K562 (cell line): ENCODE results near the gene PRKX.

Experiments used
- ZNF830 ChIP-seq: fragments of 250-450 bp; sonication (Bioruptor Pico); IDR thresholded peaks from 2 replicates; pipeline ENCODE4 v1.5.0; 2021; ENCODE audit warnings: mild to moderate bottlenecking
- TF ChIP-seq, protein P1 (sequence below), 3 experiments: IDR thresholded peaks in 2 of 3; conservative IDR thresholded peaks in 1 of 3; 2 replicates each; pipeline ENCODE4 v1.5.1; 2011 to 2012; ENCODE audit warnings: low read length in 3 of 3, mild to moderate bottlenecking in 3 of 3, control low read depth in 2 of 3, improper control_type of control experiment in 1 of 3, inconsistent platforms in 1 of 3, low read depth in 1 of 3, mixed read lengths in 1 of 3, moderate library complexity in 1 of 3; ENCODE audit not compliant: insufficient read depth in 2 of 3

DNA sequence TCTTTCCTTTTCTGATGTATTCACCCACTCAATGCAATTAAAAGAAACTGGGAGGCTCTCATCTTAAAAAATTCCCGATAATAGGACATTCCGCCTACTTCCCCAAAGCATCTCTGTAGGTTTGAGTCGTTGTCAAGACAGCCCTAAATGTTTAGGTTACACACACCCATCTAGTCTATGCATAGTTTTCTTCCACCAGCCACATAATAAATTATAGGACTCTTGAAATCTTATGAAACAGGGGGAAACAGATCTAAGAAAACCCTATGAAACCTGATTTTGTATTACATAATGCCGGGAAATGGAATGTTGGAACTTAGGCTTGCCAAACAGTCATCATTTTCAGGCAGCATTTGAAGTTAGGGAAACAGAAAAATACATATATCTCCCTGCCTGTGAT lies 150.0 kb downstream of the PRKX start:
- TF ChIP-seq ZNF830: no peak
- TF ChIP-seq, protein P1, sequence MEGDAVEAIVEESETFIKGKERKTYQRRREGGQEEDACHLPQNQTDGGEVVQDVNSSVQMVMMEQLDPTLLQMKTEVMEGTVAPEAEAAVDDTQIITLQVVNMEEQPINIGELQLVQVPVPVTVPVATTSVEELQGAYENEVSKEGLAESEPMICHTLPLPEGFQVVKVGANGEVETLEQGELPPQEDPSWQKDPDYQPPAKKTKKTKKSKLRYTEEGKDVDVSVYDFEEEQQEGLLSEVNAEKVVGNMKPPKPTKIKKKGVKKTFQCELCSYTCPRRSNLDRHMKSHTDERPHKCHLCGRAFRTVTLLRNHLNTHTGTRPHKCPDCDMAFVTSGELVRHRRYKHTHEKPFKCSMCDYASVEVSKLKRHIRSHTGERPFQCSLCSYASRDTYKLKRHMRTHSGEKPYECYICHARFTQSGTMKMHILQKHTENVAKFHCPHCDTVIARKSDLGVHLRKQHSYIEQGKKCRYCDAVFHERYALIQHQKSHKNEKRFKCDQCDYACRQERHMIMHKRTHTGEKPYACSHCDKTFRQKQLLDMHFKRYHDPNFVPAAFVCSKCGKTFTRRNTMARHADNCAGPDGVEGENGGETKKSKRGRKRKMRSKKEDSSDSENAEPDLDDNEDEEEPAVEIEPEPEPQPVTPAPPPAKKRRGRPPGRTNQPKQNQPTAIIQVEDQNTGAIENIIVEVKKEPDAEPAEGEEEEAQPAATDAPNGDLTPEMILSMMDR (IDR thresholded peaks at IDR 0.05 in 2 of 3, conservative IDR thresholded peaks at IDR 0.05 in 1 of 3; ENCODE audit: insufficient read depth in 2 of 3, low read depth in 1 of 3, low read length in 3 of 3): no peak
